GM12878 (cell line): ENCODE results near the gene LYSMD2. TPM values are rescaled to one million over a fixed set of nuclear protein-coding genes. Genes with fewer than 3 reads are reported as not detected.

Experiments used
- ATAC-seq: fragments of 200-7000 bp; cut with Tn5 transposase; 3 replicates; pipeline ENCODE4 v1.9.1; 2020; ENCODE audit warnings: mild to moderate bottlenecking, moderate library complexity
- BruUV-seq: library from RNA; stranded (reverse); fragments of 400-500 nt; replicated peaks from 2 replicates; lab custom pipeline; 2021; lab: Mats Ljungman, UMichigan
- CTCF ChIA-PET: fragments of 300-600 bp; sonication (Branson Sonifier 250); formaldehyde crosslinking; extraction: SDS; loops from one replicate; lab custom pipeline; 2021; ENCODE audit warnings: inconsistent platforms; lab: Yijun Ruan, JAX
- POLR2A ChIA-PET: fragments of 350-600 bp; formaldehyde crosslinking; extraction: SDS; loops from one replicate; lab custom pipeline; 2021; ENCODE audit warnings: inconsistent platforms; lab: Charles Lee
- RAD21 ChIA-PET: fragments of 300-600 bp; sonication (Branson Sonifier 250); formaldehyde crosslinking; loops from one replicate; lab custom pipeline; 2023; ENCODE audit warnings: antibody characterized with exemption; ENCODE audit not compliant: unreplicated experiment; lab: Charles Lee
- SMC1A ChIA-PET: fragments of 300-600 bp; sonication (Branson Sonifier 250); formaldehyde crosslinking; loops from one replicate; lab custom pipeline; 2023; ENCODE audit not compliant: unreplicated experiment, uncharacterized antibody; lab: Charles Lee
- DNase-seq: peaks from one replicate; pipeline ENCODE4 v3.0.0-alpha.2; 2011; ENCODE audit warnings: low read depth, low spot score
- FAIRE-seq: peaks from 3 replicates; lab custom pipeline; 2011; peaks lifted over from hg19 to GRCh38; lab: Jason Lieb, UNC
- H2AFZ ChIP-seq: 2 replicates; pipeline ENCODE4 v1.6.0; 2011; ENCODE audit warnings: low read depth, low read length, control low read depth; ENCODE audit not compliant: control insufficient read depth
- H3K27ac ChIP-seq: 2 replicates; pipeline ENCODE4 v1.5.1; 2011; ENCODE audit warnings: control low read depth; ENCODE audit not compliant: control insufficient read depth, insufficient read depth
- H3K27me3 ChIP-seq, 2 experiments: replicated peaks in 1 of 2; 2 replicates each; pipeline versions ENCODE4 v1.6.0 to v1.6.1; 2011; ENCODE audit warnings: low read length in 1 of 2; ENCODE audit not compliant: control insufficient read depth in 2 of 2, insufficient read depth in 2 of 2
- H3K36me3 ChIP-seq, 2 experiments: 2 replicates each; pipeline ENCODE4 v1.5.1; 2011; ENCODE audit warnings: low read length in 1 of 2; ENCODE audit not compliant: control insufficient read depth in 2 of 2, insufficient read depth in 2 of 2
- H3K4me1 ChIP-seq: 2 replicates; pipeline ENCODE4 v1.6.1; 2011; ENCODE audit warnings: mild to moderate bottlenecking, low read length, moderate library complexity, mixed read lengths; ENCODE audit not compliant: control insufficient read depth, insufficient read depth
- H3K4me2 ChIP-seq: 2 replicates; pipeline ENCODE4 v1.6.0; 2011; ENCODE audit warnings: control low read depth; ENCODE audit not compliant: control insufficient read depth, insufficient read depth
- H3K4me3 ChIP-seq: fragments of 200-600 bp; sonication (generic); 2 replicates; pipeline ENCODE4 v1.5.1; 2016
- H3K79me2 ChIP-seq: 2 replicates; pipeline ENCODE4 v1.6.0; 2011; ENCODE audit warnings: low read length; ENCODE audit not compliant: control insufficient read depth, insufficient read depth
- H3K9ac ChIP-seq: 2 replicates; pipeline ENCODE4 v1.8.0; 2011; ENCODE audit warnings: low read length, control low read depth, mixed read lengths; ENCODE audit not compliant: control insufficient read depth, insufficient read depth
- H3K9me3 ChIP-seq: replicated peaks from 3 replicates; pipeline ENCODE4 v1.5.1; 2011; ENCODE audit warnings: mild to moderate bottlenecking, low read length; ENCODE audit not compliant: control insufficient read depth, insufficient read depth
- H4K20me1 ChIP-seq: 2 replicates; pipeline ENCODE4 v1.6.0; 2011; ENCODE audit not compliant: control insufficient read depth, insufficient read depth
- DPF2 ChIP-seq: fragments of 450-650 bp; IDR thresholded peaks from 2 replicates; pipeline ENCODE4 v1.6.1; 2017; ENCODE audit warnings: mild to moderate bottlenecking
- HCFC1 ChIP-seq: fragments of 150-350 bp; IDR thresholded peaks from 2 replicates; pipeline ENCODE4 v1.6.1; 2014; ENCODE audit warnings: low read length
- IKZF2 ChIP-seq, 2 experiments: fragments of 450-650 bp; IDR thresholded peaks; 2 replicates each; pipeline ENCODE4 v1.6.1; 2017; ENCODE audit warnings: mild to moderate bottlenecking in 2 of 2, moderate library complexity in 2 of 2
- STAT1 ChIP-seq: fragments of 450-650 bp; conservative IDR thresholded peaks from 2 replicates; pipeline ENCODE4 v1.6.1; 2014; ENCODE audit warnings: antibody characterized with exemption, mild to moderate bottlenecking
- ZNF687 ChIP-seq: fragments of 450-650 bp; IDR thresholded peaks from 2 replicates; pipeline ENCODE4 v1.6.1; 2017; ENCODE audit warnings: mild to moderate bottlenecking, moderate library complexity
- WGBS: methylation state at CpG from one replicate; pipeline ENCODE4 v1.1.6; 2016; ENCODE audit warnings: low lambda C conversion rate; ENCODE audit not compliant: insufficient replicate concordance, insufficient coverage; ENCODE audit errors: missing lambda C conversion rate; 5-methylcytosine and 5-hydroxymethylcytosine counted together
- in situ Hi-C: fragments of 300-500 bp; cut with MboI; formaldehyde crosslinking; loops from 9 replicates; pipeline ENCODE4 v1.14.3; 2018; ENCODE audit warnings: mixed read lengths
- intact Hi-C: fragments of 100-400 bp; cut with micrococcal nuclease; formaldehyde crosslinking; loops from one replicate; pipeline ENCODE4 v1.14.2; 2022; ENCODE audit not compliant: unreplicated experiment
- polyA plus RNA-seq, 11 experiments: library from polyadenylated mRNA; depleted of rRNA in 4 of 11; unstranded in 6 of 11; stranded (reverse) in 5 of 11; fragments of >200 nt; fragmentation: Nextera tagmentation in 4 of 11; fragmentation: Illumina TruSeq in 1 of 11; extraction: Ambion mirVana in 4 of 11; extraction: Trizol in 1 of 11; gene quantifications; 1 replicate in 1 of 11; 2 replicates in 10 of 11; pipeline versions ENCODE4 v1.2.1 to v1.2.3, GENCODE V29; 2011 to 2016; ENCODE audit warnings: inconsistent platforms in 2 of 11, missing spikeins in 2 of 11, low read depth in 1 of 11
- total RNA-seq, 4 experiments: library from RNA; depleted of rRNA in 3 of 4; stranded (reverse); fragments of >200 nt in 3 of 4; fragmentation: Illumina TruSeq in 1 of 4; extraction: Trizol in 1 of 4; gene quantifications; 2 replicates each; pipeline versions ENCODE4 v1.2.1 to v1.2.3, GENCODE V29; 2013 to 2021
- TF ChIP-seq, protein P1 (sequence below): IDR thresholded peaks from 2 replicates; pipeline ENCODE4 v1.6.1; 2012; ENCODE audit warnings: low read depth, low read length, improper control_type of control experiment
- TF ChIP-seq, protein P2 (sequence below): IDR thresholded peaks from 2 replicates; pipeline ENCODE4 v1.6.1; 2012; ENCODE audit warnings: improper control_type of control experiment, low read depth, low read length; ENCODE audit not compliant: insufficient replicate concordance

Gene LYSMD2
- total and polyA plus RNA-seq, 10 of the 15 experiments (the other 5 are each of a cell fraction or from before 2014, with no cell fraction given) = 30.5 to 61.3 (median 45.4) TPM

GRCh38 chr15:51714162-51714561 lies 23.3 kb downstream of the LYSMD2 start:
- H2AFZ ChIP-seq = no peak overlapping the region
- ATAC-seq (no peak), DNase-seq (no peak), FAIRE-seq (no peak)
- ChIA-PET POLR2A (no interaction called here), RAD21 (no interaction called here), SMC1A (interaction anchor here (1.2 kb wide), 1 partner anchor 15 kb away, joined by 4 read pairs; no protein-coding TSS in a partner anchor), CTCF (interaction anchor here (1.3 kb wide), 1 partner anchor 64 kb away, joined by 3 read pairs; no protein-coding TSS in a partner anchor)
- H3K36me3 ChIP-seq = no peaks in the 10 kb centered on the region; a peak in 1 of 4 replicates
- no peak overlapping the region for H3K4me2 ChIP-seq
- H3K4me1 ChIP-seq = no peaks in the 10 kb centered on the region
- H3K27ac ChIP-seq = no peak overlapping the region
- H3K9ac ChIP-seq = no peak overlapping the region
- in situ Hi-C loops (no loop called here), intact Hi-C loops (no loop called here)
- no peaks in the 10 kb centered on the region for H3K27me3 ChIP-seq
- BruUV-seq = no TSS peak
- no peaks in the 10 kb centered on the region for H3K9me3 ChIP-seq
- no peaks in the 10 kb centered on the region for H3K79me2 ChIP-seq
- no peak for TF ChIP-seq DPF2
- TF ChIP-seq STAT1 = no peak
- TF ChIP-seq IKZF2 (IDR thresholded peaks at IDR 0.05) = no peak
- TF ChIP-seq, protein P1, sequence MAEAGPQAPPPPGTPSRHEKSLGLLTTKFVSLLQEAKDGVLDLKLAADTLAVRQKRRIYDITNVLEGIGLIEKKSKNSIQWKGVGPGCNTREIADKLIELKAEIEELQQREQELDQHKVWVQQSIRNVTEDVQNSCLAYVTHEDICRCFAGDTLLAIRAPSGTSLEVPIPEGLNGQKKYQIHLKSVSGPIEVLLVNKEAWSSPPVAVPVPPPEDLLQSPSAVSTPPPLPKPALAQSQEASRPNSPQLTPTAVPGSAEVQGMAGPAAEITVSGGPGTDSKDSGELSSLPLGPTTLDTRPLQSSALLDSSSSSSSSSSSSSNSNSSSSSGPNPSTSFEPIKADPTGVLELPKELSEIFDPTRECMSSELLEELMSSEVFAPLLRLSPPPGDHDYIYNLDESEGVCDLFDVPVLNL = no peak
- 53% methylated on average over 1 of the region's 1 CpG for WGBS
- no peaks in the 10 kb centered on the region for H4K20me1 ChIP-seq
- no peak overlapping the region for H3K4me3 ChIP-seq

GRCh38 chr15:51709031-51709430 lies 28.4 kb downstream of the LYSMD2 start:
- H3K9me3 ChIP-seq = no peaks in the 10 kb centered on the region
- H3K27ac ChIP-seq = no peak overlapping the region
- no peaks in the 10 kb centered on the region for H3K79me2 ChIP-seq
- H3K36me3 ChIP-seq = no peaks in the 10 kb centered on the region
- H3K9ac ChIP-seq = no peak overlapping the region
- SMC1A ChIA-PET = no interaction called here
- ATAC-seq = no peak
- no peak for FAIRE-seq
- no peak overlapping the region for H3K4me3 ChIP-seq
- no peak for DNase-seq
- in situ Hi-C loops = no loop called here
- 96% methylated on average over 5 of the region's 5 CpGs for WGBS
- no TSS peak for BruUV-seq
- CTCF ChIA-PET = interaction anchor here (1.0 kb wide), 1 partner anchor 59 kb away, joined by 3 read pairs; no protein-coding TSS in a partner anchor
- no peak overlapping the region for H2AFZ ChIP-seq
- RAD21 ChIA-PET = no interaction called here
- no peaks in the 10 kb centered on the region for H3K27me3 ChIP-seq
- no peaks in the 10 kb centered on the region for H4K20me1 ChIP-seq
- H3K4me2 ChIP-seq = no peak overlapping the region
- intact Hi-C loops = no loop called here
- H3K4me1 ChIP-seq = no peaks in the 10 kb centered on the region
- POLR2A ChIA-PET = no interaction called here
- TF ChIP-seq ZNF687 (no peak), HCFC1 (no peak)
- TF ChIP-seq, protein P2, sequence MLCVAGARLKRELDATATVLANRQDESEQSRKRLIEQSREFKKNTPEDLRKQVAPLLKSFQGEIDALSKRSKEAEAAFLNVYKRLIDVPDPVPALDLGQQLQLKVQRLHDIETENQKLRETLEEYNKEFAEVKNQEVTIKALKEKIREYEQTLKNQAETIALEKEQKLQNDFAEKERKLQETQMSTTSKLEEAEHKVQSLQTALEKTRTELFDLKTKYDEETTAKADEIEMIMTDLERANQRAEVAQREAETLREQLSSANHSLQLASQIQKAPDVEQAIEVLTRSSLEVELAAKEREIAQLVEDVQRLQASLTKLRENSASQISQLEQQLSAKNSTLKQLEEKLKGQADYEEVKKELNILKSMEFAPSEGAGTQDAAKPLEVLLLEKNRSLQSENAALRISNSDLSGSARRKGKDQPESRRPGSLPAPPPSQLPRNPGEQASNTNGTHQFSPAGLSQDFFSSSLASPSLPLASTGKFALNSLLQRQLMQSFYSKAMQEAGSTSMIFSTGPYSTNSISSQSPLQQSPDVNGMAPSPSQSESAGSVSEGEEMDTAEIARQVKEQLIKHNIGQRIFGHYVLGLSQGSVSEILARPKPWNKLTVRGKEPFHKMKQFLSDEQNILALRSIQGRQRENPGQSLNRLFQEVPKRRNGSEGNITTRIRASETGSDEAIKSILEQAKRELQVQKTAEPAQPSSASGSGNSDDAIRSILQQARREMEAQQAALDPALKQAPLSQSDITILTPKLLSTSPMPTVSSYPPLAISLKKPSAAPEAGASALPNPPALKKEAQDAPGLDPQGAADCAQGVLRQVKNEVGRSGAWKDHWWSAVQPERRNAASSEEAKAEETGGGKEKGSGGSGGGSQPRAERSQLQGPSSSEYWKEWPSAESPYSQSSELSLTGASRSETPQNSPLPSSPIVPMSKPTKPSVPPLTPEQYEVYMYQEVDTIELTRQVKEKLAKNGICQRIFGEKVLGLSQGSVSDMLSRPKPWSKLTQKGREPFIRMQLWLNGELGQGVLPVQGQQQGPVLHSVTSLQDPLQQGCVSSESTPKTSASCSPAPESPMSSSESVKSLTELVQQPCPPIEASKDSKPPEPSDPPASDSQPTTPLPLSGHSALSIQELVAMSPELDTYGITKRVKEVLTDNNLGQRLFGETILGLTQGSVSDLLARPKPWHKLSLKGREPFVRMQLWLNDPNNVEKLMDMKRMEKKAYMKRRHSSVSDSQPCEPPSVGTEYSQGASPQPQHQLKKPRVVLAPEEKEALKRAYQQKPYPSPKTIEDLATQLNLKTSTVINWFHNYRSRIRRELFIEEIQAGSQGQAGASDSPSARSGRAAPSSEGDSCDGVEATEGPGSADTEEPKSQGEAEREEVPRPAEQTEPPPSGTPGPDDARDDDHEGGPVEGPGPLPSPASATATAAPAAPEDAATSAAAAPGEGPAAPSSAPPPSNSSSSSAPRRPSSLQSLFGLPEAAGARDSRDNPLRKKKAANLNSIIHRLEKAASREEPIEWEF = no peak
